Stomach (tissue), 9 donors: ENCODE measurements around the gene TNFRSF8. TPM values are rescaled to one million over a fixed set of nuclear protein-coding genes. Genes with fewer than 3 reads are reported as not detected.

Experiments
- DNase-seq, 2 donors: peaks; one replicate each; pipeline versions ENCODE4 v3.0.0 to v3.0.0-alpha.2; 2013 to 2019
- H3K27ac ChIP-seq, 5 donors: fragments of 200-600 bp in 4 of 5; sonication (generic) in 4 of 5; one replicate each; pipeline ENCODE4 v1.5.1; 2013 to 2019; ENCODE audit warnings: mild to moderate bottlenecking in 1 of 5, moderate library complexity in 1 of 5
- H3K27me3 ChIP-seq, 3 donors: fragments of 200-600 bp; sonication (generic); one replicate each; pipeline ENCODE4 v1.5.1; 2017 to 2019; ENCODE audit warnings: mixed run types in 1 of 3
- H3K36me3 ChIP-seq, 4 donors: fragments of 200-600 bp; sonication (generic); 1 replicate in 3 of 4; 2 replicates in 1 of 4; pipeline ENCODE4 v1.5.1; 2016 to 2019
- H3K4me1 ChIP-seq, 4 donors: fragments of 200-600 bp; sonication (generic); one replicate each; pipeline ENCODE4 v1.5.1; 2016 to 2019
- H3K4me3 ChIP-seq, 4 donors: fragments of 200-600 bp; sonication (generic) in 3 of 4; one replicate each; pipeline ENCODE4 v1.5.1; 2016 to 2019; ENCODE audit warnings: mild to moderate bottlenecking in 1 of 4
- H3K9me3 ChIP-seq, 4 donors: fragments of 200-600 bp; sonication (generic); one replicate each; pipeline ENCODE4 v1.5.1; 2016 to 2019
- EP300 ChIP-seq: sonication (generic); formaldehyde crosslinking; IDR thresholded peaks from one replicate; pipeline ENCODE4 v1.6.1; 2017; ENCODE audit warnings: antibody characterized with exemption
- POLR2A ChIP-seq, 4 donors: fragments of 450-650 bp; IDR thresholded peaks; one replicate each; pipeline ENCODE4 v1.6.1; 2016; ENCODE audit warnings: antibody characterized with exemption in 4 of 4, control low read depth in 2 of 4, mild to moderate bottlenecking in 1 of 4, moderate library complexity in 1 of 4
- POLR2AphosphoS5 ChIP-seq, 3 donors: sonication (generic); formaldehyde crosslinking; IDR thresholded peaks; one replicate each; pipeline ENCODE4 v1.6.1; 2016; ENCODE audit warnings: antibody characterized with exemption in 3 of 3
- WGBS, 5 donors: extraction: QIAGEN DNeasy Blood & Tissue Kit in 3 of 5; methylation state at CpG; one replicate each; pipeline versions ENCODE4 v1.1.5 to v1.1.7; 2013 to 2018; 5-methylcytosine and 5-hydroxymethylcytosine counted together
- intact Hi-C: fragments of 100-400 bp; cut with DNase I; formaldehyde crosslinking; loops from one replicate; pipeline ENCODE4 v1.15.1; 2023; ENCODE audit warnings: low total_unique reads
- polyA plus RNA-seq, 3 donors: library from polyadenylated mRNA; stranded (reverse); fragments of 200-250 nt; gene quantifications; one replicate each; pipeline ENCODE4 v1.2.3, GENCODE V29; 2013
- small RNA-seq, 4 donors: library from RNA; depleted of rRNA; stranded (forward); fragments of <200 nt; gene quantifications; one replicate each; pipeline ENCODE3, GENCODE V24; 2016
- total RNA-seq, 5 donors: library from RNA; depleted of rRNA; stranded (reverse); fragments of >200 nt; gene quantifications; one replicate each; pipeline versions ENCODE4 v1.1.0 to v1.2.3, GENCODE V29; 2014 to 2016
- TF ChIP-seq, protein P1 (sequence below), 7 experiments: fragments of 450-650 bp in 4 of 7; fragments of 200-600 bp in 3 of 7; sonication (generic) in 3 of 7; IDR thresholded peaks; one replicate each; pipeline ENCODE4 v1.5.1; 2016 to 2019; ENCODE audit warnings: antibody characterized with exemption in 7 of 7, control low read depth in 2 of 7, mild to moderate bottlenecking in 1 of 7
- donor health status: healthy with polysubstance abuse.
- donor health status: Bipolar disorder and iron deficiency.
- donor health status: healthy.

The TNFRSF8 gene
- total and polyA plus RNA-seq, 8 donors = 0.18 to 2.1 (median 0.88) TPM; not detected in 2

DNA sequence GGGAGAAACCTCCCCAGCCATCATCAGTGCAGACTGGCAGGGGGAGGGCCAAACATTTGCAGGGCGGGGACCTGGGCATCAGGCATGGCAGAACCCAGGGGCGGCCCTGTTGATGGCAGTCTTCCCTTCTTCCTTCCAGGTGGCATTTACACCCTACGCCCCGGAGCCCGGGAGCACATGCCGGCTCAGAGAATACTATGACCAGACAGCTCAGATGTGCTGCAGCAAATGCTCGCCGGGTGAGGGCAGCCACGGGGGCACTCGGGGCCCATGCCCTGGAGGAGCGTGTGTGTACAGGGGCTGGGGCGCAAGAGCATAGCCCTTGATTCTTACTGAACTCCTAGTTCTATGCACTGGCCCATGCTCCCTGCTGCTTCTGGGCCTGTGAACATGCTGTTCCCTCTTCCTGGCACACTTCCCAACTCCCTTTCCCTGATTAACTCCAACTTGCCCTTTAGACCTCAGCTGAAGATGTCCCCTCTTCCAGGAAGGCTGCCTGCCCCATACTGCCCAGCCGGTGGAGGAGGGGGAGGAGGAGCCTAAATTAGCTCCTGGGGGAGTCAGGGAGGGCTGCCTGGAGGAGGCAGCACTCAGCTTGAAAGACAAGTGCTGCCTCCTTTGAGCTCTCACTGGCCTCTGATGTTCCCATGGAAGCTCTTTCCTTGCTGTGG is 125.7 kb downstream of the TNFRSF8 start:
- H3K27ac ChIP-seq = no peak overlapping the region
- H3K4me3 ChIP-seq = no peak overlapping the region
- peaks cover 16 to 45% (median 34%) of the 10 kb centered on the region in 4 donors for H3K36me3 ChIP-seq
- H3K27me3 ChIP-seq = no peaks in the 10 kb centered on the region
- intact Hi-C loops = no loop called here
- H3K9me3 ChIP-seq = no peaks in the 10 kb centered on the region
- no peak for DNase-seq
- H3K4me1 ChIP-seq = peaks cover 36 to 59% (median 51%) of the 10 kb centered on the region in 4 donors
- TF ChIP-seq POLR2A (IDR thresholded peaks at IDR 0.05) (no peak), POLR2AphosphoS5 (IDR thresholded peaks at IDR 0.05) (no peak), EP300 (no peak)
- TF ChIP-seq, protein P1, sequence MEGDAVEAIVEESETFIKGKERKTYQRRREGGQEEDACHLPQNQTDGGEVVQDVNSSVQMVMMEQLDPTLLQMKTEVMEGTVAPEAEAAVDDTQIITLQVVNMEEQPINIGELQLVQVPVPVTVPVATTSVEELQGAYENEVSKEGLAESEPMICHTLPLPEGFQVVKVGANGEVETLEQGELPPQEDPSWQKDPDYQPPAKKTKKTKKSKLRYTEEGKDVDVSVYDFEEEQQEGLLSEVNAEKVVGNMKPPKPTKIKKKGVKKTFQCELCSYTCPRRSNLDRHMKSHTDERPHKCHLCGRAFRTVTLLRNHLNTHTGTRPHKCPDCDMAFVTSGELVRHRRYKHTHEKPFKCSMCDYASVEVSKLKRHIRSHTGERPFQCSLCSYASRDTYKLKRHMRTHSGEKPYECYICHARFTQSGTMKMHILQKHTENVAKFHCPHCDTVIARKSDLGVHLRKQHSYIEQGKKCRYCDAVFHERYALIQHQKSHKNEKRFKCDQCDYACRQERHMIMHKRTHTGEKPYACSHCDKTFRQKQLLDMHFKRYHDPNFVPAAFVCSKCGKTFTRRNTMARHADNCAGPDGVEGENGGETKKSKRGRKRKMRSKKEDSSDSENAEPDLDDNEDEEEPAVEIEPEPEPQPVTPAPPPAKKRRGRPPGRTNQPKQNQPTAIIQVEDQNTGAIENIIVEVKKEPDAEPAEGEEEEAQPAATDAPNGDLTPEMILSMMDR (IDR thresholded peaks at IDR 0.05) = no peak
- WGBS, 5 donors = 66 to 90% (median 85%) methylated on average over 5 to 13 of the region's 13 CpGs

DNA sequence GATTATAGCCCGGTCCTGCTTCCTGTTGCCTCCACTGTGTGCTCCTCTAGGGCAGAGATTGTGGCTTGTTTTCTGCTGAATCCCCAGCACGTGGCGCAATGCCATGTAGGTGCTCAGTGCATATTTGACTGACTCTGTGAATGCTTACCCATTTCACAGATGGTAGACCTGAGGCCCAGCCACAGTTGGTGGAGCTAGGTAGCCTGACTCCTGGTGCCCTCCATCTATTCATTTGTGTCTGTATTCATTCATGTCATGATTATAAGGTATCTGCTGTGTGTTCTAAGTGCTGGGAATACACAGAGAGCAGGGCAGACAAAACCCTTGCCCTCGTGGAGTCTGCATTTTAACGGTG is 126.2 kb downstream of the TNFRSF8 start:
- 75 to 84% (median 80%) methylated on average over 5 of the region's 5 CpGs for WGBS, 5 donors
- no peak for DNase-seq
- Histone ChIP-seq H3K36me3 (peaks cover 16 to 51% (median 39%) of the 10 kb centered on the region in 4 donors), H3K4me3 (no peak overlapping the region), H3K4me1 (peaks cover 31 to 54% (median 46%) of the 10 kb centered on the region in 4 donors), H3K27me3 (no peaks in the 10 kb centered on the region), H3K27ac (no peak overlapping the region), H3K9me3 (no peaks in the 10 kb centered on the region)
- intact Hi-C loops = no loop called here
- TF ChIP-seq EP300 (no peak), POLR2A (IDR thresholded peaks at IDR 0.05) (no peak), POLR2AphosphoS5 (IDR thresholded peaks at IDR 0.05) (no peak)
- TF ChIP-seq, protein P1 (IDR thresholded peaks at IDR 0.05) = no peak

DNA sequence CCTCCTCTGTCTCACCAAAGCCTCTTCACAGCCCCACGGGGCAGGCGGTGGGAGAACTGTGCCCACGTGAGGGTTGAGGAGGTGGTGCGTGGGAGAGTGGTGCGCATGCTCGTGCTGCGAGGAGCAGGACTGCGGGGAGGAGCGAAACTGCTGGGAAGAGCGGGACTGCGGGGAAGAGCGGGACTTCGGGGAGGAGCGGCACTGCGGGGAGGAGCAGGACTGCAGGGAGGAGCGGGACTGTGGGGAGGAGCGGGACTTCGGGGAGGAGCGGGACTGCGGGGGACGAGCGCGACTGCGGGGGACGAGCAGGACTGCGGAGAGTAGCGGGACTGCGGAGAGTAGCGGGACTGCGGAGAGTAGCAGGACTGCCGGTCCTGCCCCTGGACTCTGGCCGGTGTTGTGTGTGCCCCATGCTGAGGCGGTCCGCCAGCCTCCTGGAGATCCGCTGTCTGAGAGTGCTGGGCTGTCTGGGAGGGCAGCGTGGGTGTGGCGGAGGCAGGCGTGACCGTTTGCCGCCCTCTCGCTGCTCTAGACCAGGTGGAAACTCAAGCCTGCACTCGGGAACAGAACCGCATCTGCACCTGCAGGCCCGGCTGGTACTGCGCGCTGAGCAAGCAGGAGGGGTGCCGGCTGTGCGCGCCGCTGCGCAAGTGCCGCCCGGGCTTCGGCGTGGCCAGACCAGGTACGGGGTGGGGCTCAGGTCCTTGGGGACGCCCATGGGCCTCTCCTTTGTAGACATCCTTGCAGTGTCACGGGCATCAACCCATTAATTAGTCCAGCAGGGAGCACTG is 128.3 kb downstream of the TNFRSF8 start:
- TF ChIP-seq EP300 (no peak), POLR2AphosphoS5 (IDR thresholded peaks at IDR 0.05) (no peak), POLR2A (IDR thresholded peaks at IDR 0.05) (no peak)
- intact Hi-C loops = no loop called here

More for the DNA sequence above, 128.3 kb downstream of the TNFRSF8 start:
- no peaks in the 10 kb centered on the region for H3K9me3 ChIP-seq
- no peaks in the 10 kb centered on the region for H3K27me3 ChIP-seq
- no peak overlapping the region for H3K4me3 ChIP-seq
- H3K4me1 ChIP-seq = peaks cover 10 to 33% (median 24%) of the 10 kb centered on the region in 4 donors
- H3K36me3 ChIP-seq = peaks cover 22 to 72% (median 56%) of the 10 kb centered on the region in 4 donors
- H3K27ac ChIP-seq = no peak overlapping the region
- WGBS, 5 donors = 78 to 88% (median 83%) methylated on average over 37 to 58 of the region's 58 CpGs
- DNase-seq = no peak

Small RNA genes within 50 kb of the gene (small RNA-seq; reads per million reads assigned to genes)
- gene AL096840.1 (0 reads per million in 4 donors), gene MIR4632 (0 reads per million in 4 donors), gene MIR6729 (0 to 0.31 (median 0) reads per million in 4 donors), gene RF00019 (0 reads per million in 4 donors), gene RN7SL649P (0 reads per million in 4 donors), gene RNU6-777P (0 reads per million in 4 donors), gene RPL23AP89 (0 reads per million in 4 donors)

Other genes starting within 250 kb of the TNFRSF8 start
- 1 to 10 TPM in 2 of 5 donors, not detected in 3; 4.2 to 7.2 TPM for gene NPPA, start 215.5 kb upstream of the TNFRSF8 start, total RNA-seq
- gene NPPA, start 215.5 kb upstream of the TNFRSF8 start, polyA plus RNA-seq = 1 to 10 TPM in 2 of 3 donors, under 1 TPM in 1; 0.48 to 2.7 (median 2.0) TPM
- gene NPPB, start 204.4 kb upstream of the TNFRSF8 start, total RNA-seq = 1 to 10 TPM in 1 of 5 donors, not detected in 4; 1.6 TPM
- 10 to 100 TPM in 1 of 3 donors, 1 to 10 TPM in 2; 1.0 to 12.8 (median 3.9) TPM for gene NPPB, start 204.4 kb upstream of the TNFRSF8 start, polyA plus RNA-seq
- gene KIAA2013, start 136.9 kb upstream of the TNFRSF8 start, total RNA-seq = 100 to 1,000 TPM in 2 of 5 donors, 10 to 100 TPM in 3; 21.0 to 525 (median 70.0) TPM
- gene KIAA2013, start 136.9 kb upstream of the TNFRSF8 start, polyA plus RNA-seq = 10 to 100 TPM; 14.4 to 28.9 (median 15.5) TPM
- 10 to 100 TPM in 4 of 5 donors, 1 to 10 TPM in 1; 8.2 to 56.2 (median 39.4) TPM for gene PLOD1, start 128.6 kb upstream of the TNFRSF8 start, total RNA-seq
- 10 to 100 TPM in 2 of 3 donors, 1 to 10 TPM in 1; 9.8 to 39.5 (median 31.1) TPM for gene PLOD1, start 128.6 kb upstream of the TNFRSF8 start, polyA plus RNA-seq
- gene MFN2, start 82.9 kb upstream of the TNFRSF8 start, total RNA-seq = 10 to 100 TPM; 46.6 to 68.0 (median 53.6) TPM
- gene MFN2, start 82.9 kb upstream of the TNFRSF8 start, polyA plus RNA-seq = 10 to 100 TPM; 31.2 to 41.9 (median 37.4) TPM
- gene MIIP, start 43.8 kb upstream of the TNFRSF8 start, total RNA-seq = 100 to 1,000 TPM in 1 of 5 donors, 10 to 100 TPM in 3, 1 to 10 TPM in 1; 1.8 to 107 (median 13.2) TPM
- 10 to 100 TPM; 22.1 to 32.7 (median 25.7) TPM for gene MIIP, start 43.8 kb upstream of the TNFRSF8 start, polyA plus RNA-seq
- gene TNFRSF1B, start 103.7 kb downstream of the TNFRSF8 start, total RNA-seq = 10 to 100 TPM in 4 of 5 donors, 1 to 10 TPM in 1; 7.1 to 24.3 (median 14.9) TPM
- 1 to 10 TPM; 5.4 to 8.4 (median 7.8) TPM for gene TNFRSF1B, start 103.7 kb downstream of the TNFRSF8 start, polyA plus RNA-seq
- gene VPS13D, start 166.7 kb downstream of the TNFRSF8 start, total RNA-seq = 100 to 1,000 TPM in 1 of 5 donors, 10 to 100 TPM in 4; 57.1 to 106 (median 76.5) TPM
- gene VPS13D, start 166.7 kb downstream of the TNFRSF8 start, polyA plus RNA-seq = 10 to 100 TPM in 1 of 3 donors, 1 to 10 TPM in 2; 6.7 to 17.3 (median 9.0) TPM